H7 (cell line): ENCODE measurements around the gene TTC23. TPM values are rescaled to one million over a fixed set of nuclear protein-coding genes. Genes with fewer than 3 reads are reported as not detected.
A peak's percentile ranks its signal among the peaks of the same experiment; 100 is the strongest.
"Not testable (repeated sequence)": the region's sequence is repeated elsewhere in the genome, so short reads cannot be mapped to it uniquely, and the experiment has no call there.

ENCODE experiments used
- DNase-seq: peaks from one replicate; pipeline ENCODE4 v3.0.0; 2012
- H3K27me3 ChIP-seq: 2 replicates; pipeline ENCODE4 v1.6.0; 2011; ENCODE audit warnings: mild to moderate bottlenecking, low read length; ENCODE audit not compliant: control insufficient read depth, insufficient read depth
- H3K36me3 ChIP-seq: replicated peaks from 2 replicates; pipeline ENCODE4 v1.5.1; 2011; ENCODE audit warnings: low read length; ENCODE audit not compliant: control insufficient read depth, insufficient read depth
- H3K4me3 ChIP-seq: 2 replicates; pipeline ENCODE4 v1.5.1; 2011; ENCODE audit warnings: low read depth, mild to moderate bottlenecking, control low read depth, low read length, moderate library complexity; ENCODE audit not compliant: insufficient read depth
- total RNA-seq: library from RNA; depleted of rRNA; stranded (reverse); fragments of >200 nt; shearing (Covaris generic); gene quantifications from 2 replicates; pipeline ENCODE4 v1.2.3, GENCODE V29; 2014

The TTC23 gene
- total RNA-seq, 1 experiment from 2014 or later: 21.2 TPM

DNA sequence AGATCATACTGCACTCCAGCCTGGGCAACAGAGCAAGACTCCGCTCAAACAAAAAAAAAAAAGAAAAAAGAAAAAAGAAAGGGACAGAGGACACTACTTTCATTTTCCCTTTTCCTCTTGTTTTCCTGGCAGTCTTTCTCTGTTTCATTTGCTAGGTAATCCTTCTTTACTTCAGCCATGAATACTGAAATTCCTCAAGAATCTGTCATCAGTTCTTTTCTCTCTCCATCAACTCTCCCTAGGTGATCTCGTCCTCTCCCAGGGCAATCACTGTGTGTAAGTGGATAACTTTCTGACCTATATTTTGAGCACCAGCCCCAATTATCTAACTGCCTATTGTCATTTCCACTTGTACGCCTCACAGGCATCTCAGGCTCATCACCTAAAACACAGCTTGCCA, 51.5 kb downstream of the TTC23 start:
- Histone ChIP-seq H3K27me3 (no peaks in the 10 kb centered on the region), H3K4me3 (no peak overlapping the region), H3K36me3 (peaks cover 2% of the 10 kb centered on the region)
- no peak for DNase-seq

DNA sequence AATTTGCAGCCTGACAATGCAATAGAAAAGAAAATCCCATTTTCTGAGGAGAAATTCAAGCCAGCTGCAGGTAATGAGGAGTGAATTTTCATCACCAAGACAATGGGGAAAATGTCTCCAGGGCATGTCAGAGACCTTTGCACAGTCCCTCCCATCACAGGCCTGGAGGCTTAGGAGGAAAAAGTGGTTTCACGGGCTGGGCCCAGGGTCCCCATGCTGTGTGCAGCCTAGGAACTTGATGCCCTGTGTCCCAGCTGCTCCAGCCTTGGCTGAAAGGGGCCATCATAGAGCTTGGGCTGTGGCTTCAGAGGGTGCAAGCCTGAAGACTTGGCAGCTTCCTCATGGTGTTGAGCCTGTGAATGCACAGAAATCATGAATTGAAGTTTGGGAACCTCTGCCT, 57.2 kb downstream of the TTC23 start:
- not testable (repeated sequence) for H3K4me3 ChIP-seq

DNA sequence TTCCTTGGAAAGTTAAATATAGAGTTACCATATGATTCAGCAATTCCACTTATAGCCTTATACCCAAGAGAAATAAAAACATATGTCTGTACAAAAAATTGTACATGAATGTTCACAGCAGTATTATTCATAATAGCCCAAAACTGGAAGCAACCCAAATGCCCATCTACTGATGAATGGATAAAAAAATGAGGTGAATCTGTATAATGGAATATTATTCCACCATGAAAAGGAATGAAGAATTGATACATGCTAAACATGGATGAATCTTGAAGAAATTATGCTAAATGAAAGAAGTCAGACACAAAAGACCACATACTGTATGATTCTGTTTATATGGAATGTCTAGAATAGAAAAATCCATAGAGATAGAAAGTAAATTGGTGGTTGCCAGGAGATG, 61.4 kb downstream of the TTC23 start:
- Histone ChIP-seq H3K4me3 (no peak overlapping the region), H3K27me3 (no peaks in the 10 kb centered on the region), H3K36me3 (peaks cover 2% of the 10 kb centered on the region)
- DNase-seq: no peak

More for the DNA sequence above, 57.2 kb downstream of the TTC23 start:
- not testable (repeated sequence) for H3K27me3 ChIP-seq, DNase-seq, H3K36me3 ChIP-seq

DNA sequence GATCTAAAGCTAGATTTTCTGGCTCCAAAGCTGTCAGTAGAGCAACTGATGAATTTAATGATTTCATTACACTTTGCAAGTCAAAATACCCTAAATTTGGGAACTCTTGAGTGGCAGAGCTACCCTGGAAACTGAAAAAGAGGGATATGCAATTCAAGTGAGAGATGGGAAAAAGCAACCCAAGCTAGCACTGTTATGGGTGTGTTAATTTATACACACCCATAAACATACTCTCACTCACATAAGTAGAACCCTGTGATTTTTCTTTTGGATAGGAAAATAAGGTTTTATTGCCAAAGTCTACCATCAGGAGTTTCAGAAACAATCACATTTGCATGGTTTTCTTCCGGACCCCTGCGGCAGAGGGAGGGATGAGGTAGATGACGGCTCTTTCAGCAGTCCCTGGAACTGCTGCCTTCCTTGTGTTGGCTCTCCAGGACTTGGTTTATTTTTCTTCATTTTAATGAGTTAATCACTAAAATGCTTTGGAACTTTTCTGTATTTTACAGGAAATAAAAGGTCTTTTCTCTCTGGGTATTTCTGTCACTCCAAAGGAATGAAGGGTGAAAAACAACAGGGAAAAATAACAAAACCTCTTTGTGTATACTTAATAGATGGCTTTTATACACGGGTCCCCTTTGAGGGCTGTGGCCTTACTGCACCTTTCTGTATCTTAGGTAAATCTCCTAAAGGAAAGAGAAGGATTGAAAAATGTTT, 63.8 kb downstream of the TTC23 start:
- Histone ChIP-seq H3K36me3 (no peaks in the 10 kb centered on the region), H3K4me3 (no peak overlapping the region), H3K27me3 (no peaks in the 10 kb centered on the region)
- no peak for DNase-seq

DNA sequence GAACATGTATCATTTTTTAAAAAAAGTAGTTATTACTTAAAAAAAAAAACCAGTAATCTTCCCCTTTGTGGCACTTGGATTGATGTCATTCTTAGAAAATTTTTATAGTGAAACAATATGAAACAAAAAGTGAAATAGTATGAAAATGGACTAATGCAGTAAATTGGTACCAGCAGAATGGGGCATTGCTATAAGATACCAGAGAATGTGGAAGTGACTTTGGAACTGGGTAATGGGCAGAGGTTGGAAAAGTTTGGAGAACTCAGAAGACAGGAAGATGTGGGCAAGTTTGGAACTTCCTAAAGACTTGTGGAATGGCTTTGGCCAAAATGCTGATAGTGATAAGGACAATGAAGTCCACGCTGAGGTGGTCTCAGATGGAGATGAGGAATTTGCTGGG, 66.6 kb downstream of the TTC23 start:
- H3K4me3 ChIP-seq: no peak overlapping the region
- no peaks in the 10 kb centered on the region; the same call in 1 of the 2 replicates for H3K36me3 ChIP-seq
- no peaks in the 10 kb centered on the region for H3K27me3 ChIP-seq
- no peak for DNase-seq

DNA sequence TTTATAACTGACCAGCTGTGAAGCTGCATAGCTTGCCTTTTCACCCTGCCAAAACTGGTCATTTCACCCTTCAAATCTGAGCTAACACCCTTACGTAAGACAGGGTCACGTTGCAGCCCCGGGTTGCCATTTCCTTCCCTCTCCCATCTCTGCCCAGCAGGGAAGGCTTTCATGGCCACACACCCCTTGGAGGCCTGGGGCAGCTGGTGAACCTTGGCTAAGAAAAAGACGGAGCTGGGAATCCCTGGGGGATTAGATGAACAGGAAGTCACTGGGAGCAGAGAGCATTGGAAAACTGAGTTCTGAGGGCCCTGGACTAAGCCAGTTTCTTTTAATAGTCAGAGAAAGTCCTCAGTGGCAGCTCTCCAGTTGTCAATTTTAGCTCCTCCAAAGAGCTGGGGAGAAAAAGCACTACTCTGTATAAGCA, 67.8 kb downstream of the TTC23 start:
- DNase-seq: peak; percentile 29

DNA sequence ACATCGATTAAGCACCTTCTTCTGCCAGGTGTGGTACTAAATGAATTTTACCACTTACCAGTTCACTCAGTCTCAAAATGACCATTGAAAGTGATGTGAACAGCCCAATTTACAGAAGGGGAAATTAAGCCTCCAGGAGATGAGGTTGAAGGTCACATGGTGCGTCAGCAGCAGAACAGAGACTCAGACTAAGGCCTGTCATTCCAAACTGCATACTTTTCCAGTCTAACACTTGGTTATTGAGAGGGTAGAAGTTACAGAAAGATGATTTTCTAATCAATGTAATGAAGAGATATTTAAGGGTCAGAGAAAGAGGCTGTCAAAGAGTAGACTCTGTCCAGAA, 68.4 kb downstream of the TTC23 start:
- DNase-seq: no peak
- Histone ChIP-seq H3K36me3 (no peaks in the 10 kb centered on the region; the same call in 1 of the 2 replicates), H3K4me3 (no peak overlapping the region), H3K27me3 (no peaks in the 10 kb centered on the region)

More for the DNA sequence above, 67.8 kb downstream of the TTC23 start:
- H3K27me3 ChIP-seq: no peaks in the 10 kb centered on the region
- no peaks in the 10 kb centered on the region; the same call in 1 of the 2 replicates for H3K36me3 ChIP-seq
- H3K4me3 ChIP-seq: no peak overlapping the region

DNA sequence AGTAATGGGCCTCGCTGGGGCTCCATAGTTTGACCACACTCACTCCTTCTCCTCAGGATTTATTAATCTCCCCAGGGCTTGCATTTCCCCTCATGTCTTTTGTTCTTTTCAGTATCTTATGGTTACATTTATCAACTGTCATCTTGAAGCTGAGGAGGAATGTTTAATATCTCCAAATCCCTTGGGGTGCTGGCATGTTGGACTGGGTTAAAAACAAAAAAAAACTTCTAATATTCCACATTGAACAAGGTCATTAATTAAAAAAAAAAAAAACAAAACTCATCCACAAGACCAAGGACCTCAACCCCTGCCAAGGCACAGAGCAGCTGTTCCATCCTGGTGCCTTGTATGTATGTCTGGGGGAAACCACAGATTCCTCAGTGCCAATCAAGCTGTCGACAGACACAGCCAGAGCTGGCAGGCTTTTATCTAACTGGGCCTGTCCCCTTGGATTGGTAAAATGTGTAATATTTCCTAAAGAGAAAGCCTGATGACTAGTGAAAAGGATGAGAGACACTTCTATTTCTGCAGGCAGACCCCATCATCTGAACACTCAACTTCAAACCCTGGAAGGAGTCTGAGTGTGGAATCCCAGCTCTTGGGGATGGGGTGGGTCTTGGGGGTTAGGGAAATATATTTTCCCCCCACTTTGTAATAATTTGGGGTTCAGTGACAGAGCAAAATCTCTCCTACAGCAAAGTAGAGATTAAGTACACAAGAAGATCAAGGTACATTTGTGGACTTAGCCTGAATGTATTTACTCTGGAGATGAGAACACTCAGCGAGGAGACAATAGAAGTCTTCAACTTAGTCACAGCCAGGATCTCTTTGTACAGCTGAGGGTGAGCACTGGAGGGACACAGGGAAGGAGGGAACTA, 69.1 kb downstream of the TTC23 start:
- no peak for DNase-seq

DNA sequence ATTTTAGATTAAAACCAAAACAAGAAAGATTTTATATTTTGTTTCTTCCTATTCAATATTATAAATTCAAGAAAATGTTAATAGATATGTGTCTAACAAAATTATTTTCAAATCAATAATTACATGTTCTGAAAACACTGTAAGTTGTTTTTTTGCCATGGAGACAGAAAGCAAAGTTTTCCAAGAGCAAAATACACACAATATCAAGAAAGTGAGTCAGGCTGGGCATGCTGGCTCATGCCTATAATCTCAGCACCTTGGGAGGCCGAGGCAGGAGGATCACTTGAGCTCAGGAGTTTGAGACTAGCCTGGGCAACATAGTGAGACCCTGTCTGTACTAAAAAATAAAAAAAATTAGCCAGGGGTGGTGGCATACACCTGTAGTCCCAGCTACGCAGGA, 71.7 kb downstream of the TTC23 start:
- no peak for DNase-seq
- Histone ChIP-seq H3K27me3 (no peaks in the 10 kb centered on the region), H3K36me3 (no peaks in the 10 kb centered on the region; the same call in 1 of the 2 replicates), H3K4me3 (no peak overlapping the region)

More for the DNA sequence above, 69.1 kb downstream of the TTC23 start:
- H3K36me3 ChIP-seq: no peaks in the 10 kb centered on the region; the same call in 1 of the 2 replicates
- H3K27me3 ChIP-seq: no peaks in the 10 kb centered on the region
- no peak overlapping the region for H3K4me3 ChIP-seq

DNA sequence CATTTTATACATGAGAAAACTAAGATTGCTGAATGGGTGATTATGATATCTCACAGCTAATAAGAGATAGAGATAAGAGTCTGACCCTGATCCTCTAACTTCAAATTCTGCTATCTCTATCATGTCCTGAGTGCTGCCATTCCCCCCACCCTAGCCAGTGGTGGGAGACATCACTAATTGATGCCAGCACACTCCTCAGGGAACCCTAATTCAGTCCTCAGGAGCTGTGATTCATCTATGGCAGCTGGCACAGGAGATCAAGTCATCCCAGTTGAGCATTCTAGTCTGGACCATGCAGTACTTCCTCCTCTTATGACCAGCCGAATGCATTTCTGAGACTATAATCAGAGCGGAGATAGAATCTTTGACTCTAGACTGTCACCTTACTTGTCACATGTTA, 72.6 kb downstream of the TTC23 start:
- DNase-seq: no peak
- H3K36me3 ChIP-seq: no peaks in the 10 kb centered on the region; the same call in 1 of the 2 replicates
- no peak overlapping the region for H3K4me3 ChIP-seq
- H3K27me3 ChIP-seq: no peaks in the 10 kb centered on the region

DNA sequence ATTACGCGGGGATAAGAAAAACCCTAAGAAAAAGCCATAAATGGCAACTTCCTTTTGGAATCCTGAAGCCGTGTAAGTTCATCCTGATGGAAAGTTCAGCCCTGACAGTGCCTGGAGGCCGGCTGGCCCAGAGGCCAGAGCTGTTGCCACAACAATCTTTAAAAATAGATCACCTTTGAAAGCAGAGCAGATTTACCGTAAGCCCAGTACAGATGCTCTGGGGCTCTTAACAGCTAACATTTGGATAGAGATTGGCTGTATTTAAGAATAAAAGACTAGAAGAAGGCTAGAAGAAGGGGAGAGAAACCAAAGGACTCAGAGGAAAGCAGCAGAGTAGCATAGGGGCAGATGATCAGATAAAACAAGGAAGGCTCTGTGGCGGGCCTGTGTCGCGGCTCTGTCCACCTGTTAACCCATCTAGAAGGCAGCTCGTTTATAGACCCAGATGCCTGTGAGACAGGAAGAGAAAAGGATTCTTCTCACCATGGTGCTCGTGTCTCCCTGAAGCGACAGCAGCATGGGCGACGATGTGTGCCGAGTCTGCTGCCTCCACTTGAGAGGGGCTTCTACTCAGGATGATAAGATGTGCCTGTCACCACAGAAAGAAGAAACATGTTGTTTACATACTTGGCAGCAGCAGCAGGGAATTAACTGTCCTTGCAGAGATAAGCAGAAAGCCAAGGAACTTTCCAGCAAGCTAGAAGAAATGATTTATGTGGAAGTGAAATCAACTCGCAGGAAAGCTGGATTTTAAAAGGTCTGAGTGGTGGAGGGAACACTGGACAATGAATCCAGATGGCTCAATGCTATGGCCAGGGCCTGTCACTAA, 74.6 kb downstream of the TTC23 start:
- Histone ChIP-seq H3K27me3 (no peaks in the 10 kb centered on the region), H3K36me3 (no peaks in the 10 kb centered on the region; the same call in 1 of the 2 replicates), H3K4me3 (no peak overlapping the region)
- no peak for DNase-seq

DNA sequence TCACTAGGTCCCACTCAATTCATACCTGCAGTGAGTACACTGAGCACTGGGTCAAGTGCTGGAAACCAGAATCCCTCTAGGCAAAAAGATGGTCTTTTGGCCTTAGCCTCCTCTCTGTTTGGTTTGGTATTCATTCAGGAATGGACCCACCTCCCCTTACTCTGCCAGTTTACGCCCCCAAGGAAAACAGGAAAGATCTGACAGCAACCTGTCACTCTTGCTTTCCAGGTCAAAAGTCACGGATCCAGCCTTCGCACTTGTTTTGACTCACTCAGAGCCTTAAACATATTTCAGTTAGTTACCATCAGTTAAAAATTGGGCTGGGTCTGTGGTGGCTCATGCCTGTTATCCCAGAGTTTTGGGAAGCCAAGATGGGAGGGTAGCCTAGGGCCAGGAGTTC, 76.4 kb downstream of the TTC23 start:
- no peaks in the 10 kb centered on the region; the same call in 1 of the 2 replicates for H3K36me3 ChIP-seq
- DNase-seq: no peak
- no peaks in the 10 kb centered on the region for H3K27me3 ChIP-seq
- H3K4me3 ChIP-seq: no peak overlapping the region

DNA sequence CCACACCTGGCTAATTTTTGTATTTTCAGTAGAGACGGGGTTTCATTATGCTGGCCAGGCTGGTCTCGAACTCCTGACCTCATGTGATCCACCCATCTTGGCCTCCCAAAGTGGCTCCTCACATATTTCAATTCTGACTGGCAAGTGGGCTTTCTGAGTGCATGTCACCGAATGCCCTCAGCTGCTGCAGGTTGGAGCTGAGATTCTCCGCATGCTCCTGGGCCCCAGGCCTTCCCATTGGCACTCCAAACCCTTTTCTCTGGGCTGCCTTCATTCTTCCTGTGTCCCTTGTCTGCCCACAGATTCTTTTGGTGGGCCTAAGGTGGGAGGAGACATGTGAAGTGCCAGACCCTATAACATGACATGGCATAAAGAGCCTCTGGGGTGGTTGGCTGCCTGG, 77.2 kb downstream of the TTC23 start:
- Histone ChIP-seq H3K27me3 (no peaks in the 10 kb centered on the region), H3K4me3 (no peak overlapping the region), H3K36me3 (no peaks in the 10 kb centered on the region; the same call in 1 of the 2 replicates)
- no peak for DNase-seq

DNA sequence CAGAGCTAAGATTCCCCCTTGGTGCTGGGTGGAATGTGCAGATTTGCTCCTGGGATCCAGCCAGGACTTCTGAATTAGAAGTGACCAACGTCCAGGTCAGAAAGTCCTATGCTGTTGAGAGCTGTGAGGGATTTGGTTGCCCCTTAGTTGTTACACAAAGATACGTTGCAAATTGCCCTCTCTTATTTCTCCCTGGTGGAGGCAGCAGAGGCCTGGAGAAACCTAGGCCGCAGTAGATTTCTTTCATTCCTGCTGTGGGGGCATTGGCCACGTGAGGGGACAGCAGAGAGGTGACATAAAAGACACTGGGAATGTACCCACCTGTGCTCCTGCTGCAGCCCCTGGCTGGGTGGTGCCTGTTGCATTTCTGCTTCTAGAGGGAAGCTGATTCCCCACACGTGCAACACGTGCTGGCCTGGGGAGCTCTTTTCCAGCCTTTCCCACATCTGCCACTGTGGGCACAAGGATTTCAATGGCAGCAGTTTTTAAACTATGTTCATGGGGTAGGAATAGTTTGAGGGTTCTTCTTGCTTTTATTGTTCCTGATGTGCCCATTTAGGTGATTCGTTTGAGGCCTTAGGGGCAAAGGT, 78.8 kb downstream of the TTC23 start:
- Histone ChIP-seq H3K36me3 (no peaks in the 10 kb centered on the region; the same call in 1 of the 2 replicates), H3K4me3 (no peak overlapping the region), H3K27me3 (no peaks in the 10 kb centered on the region)
- DNase-seq: no peak
